Measurements from ENCODE around the gene ALG10B.
"Not testable (repeated sequence)": the region's sequence is repeated elsewhere in the genome, so short reads cannot be mapped to it uniquely, and the experiment has no call there.

Gene ALG10B

GRCh38 chr12:38316391-38317129 is at the start of gene ALG10B:
Gene ALG10B, plus strand, starts transcription at chr12:38316774. Its CDS starts 120 bp downstream, at chr12:38316894.
- Histone ChIP-seq H3K27ac (ENCODE audit: low read depth in 2 of 2, low read length in 2 of 2) (peak within 1 kb of the TSS; percentile 69 to 75), H3K27me3 (ENCODE audit: control insufficient read depth in 2 of 2, insufficient read depth in 2 of 2, low read length in 2 of 2) (no peaks in the 10 kb centered on the region), H3K9ac (ENCODE audit: low read depth in 1 of 2, low read length in 2 of 2) (peak within 1 kb of the TSS; percentile 64 to 71), H3K4me1 (ENCODE audit: control insufficient read depth in 2 of 2, insufficient read depth in 2 of 2, low read length in 2 of 2) (no peaks in the 10 kb centered on the region), H3K9me3 (ENCODE audit: control insufficient read depth in 2 of 2, low read length in 2 of 2) (no peaks in the 10 kb centered on the region), H3K4me3 (ENCODE audit: low read length in 2 of 2) (peak within 1 kb of the TSS; percentile 80), H3K36me3 (ENCODE audit: control insufficient read depth in 2 of 2, insufficient read depth in 2 of 2, low read length in 2 of 2) (no peaks in the 10 kb centered on the region)

DNA sequence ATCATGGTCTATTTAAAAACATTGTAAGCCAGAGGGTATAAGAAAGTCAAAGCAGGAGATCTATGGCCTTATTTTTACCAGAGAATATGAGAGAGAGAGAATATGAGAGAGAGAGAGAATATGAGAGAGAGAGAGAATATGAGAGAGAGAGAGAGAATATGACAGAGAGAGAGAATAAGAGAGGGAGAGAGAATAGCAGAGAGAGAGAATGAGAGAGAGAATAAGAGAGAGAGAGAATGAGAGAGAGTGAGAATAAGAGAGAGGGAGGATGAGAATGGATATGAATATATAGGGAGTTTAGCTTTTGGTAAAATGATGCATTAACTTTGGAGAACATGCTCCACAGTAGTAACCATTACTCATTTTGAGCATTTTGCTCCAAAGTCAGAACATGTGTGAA is 48.0 kb upstream of the ALG10B start:
- Histone ChIP-seq H3K27ac (ENCODE audit: low read depth in 2 of 2, low read length in 2 of 2) (no peak overlapping the region), H3K4me3 (ENCODE audit: low read length in 2 of 2) (no peak overlapping the region), H3K4me1 (ENCODE audit: control insufficient read depth in 2 of 2, insufficient read depth in 2 of 2, low read length in 2 of 2) (no peaks in the 10 kb centered on the region), H3K27me3 (ENCODE audit: control insufficient read depth in 2 of 2, insufficient read depth in 2 of 2, low read length in 2 of 2) (no peaks in the 10 kb centered on the region), H3K9me3 (ENCODE audit: control insufficient read depth in 2 of 2, low read length in 2 of 2) (no peaks in the 10 kb centered on the region), H3K36me3 (ENCODE audit: control insufficient read depth in 2 of 2, insufficient read depth in 2 of 2, low read length in 2 of 2) (no peaks in the 10 kb centered on the region), H3K9ac (ENCODE audit: low read depth in 1 of 2, low read length in 2 of 2) (no peak overlapping the region)

- Histone ChIP-seq H3K4me3 (ENCODE audit: low read length in 2 of 2) (no peak overlapping the region), H3K4me1 (ENCODE audit: control insufficient read depth in 2 of 2, insufficient read depth in 2 of 2, low read length in 2 of 2) (no peaks in the 10 kb centered on the region), H3K27me3 (ENCODE audit: control insufficient read depth in 2 of 2, insufficient read depth in 2 of 2, low read length in 2 of 2) (no peaks in the 10 kb centered on the region), H3K9me3 (ENCODE audit: control insufficient read depth in 2 of 2, low read length in 2 of 2) (no peaks in the 10 kb centered on the region), H3K36me3 (ENCODE audit: control insufficient read depth in 2 of 2, insufficient read depth in 2 of 2, low read length in 2 of 2) (no peaks in the 10 kb centered on the region), H3K27ac (ENCODE audit: low read depth in 2 of 2, low read length in 2 of 2) (no peak overlapping the region), H3K9ac (ENCODE audit: low read depth in 1 of 2, low read length in 2 of 2) (no peak overlapping the region)
These were observed 46.7 kb upstream of the ALG10B start for GRCh38 chr12:38269897-38270296.

DNA sequence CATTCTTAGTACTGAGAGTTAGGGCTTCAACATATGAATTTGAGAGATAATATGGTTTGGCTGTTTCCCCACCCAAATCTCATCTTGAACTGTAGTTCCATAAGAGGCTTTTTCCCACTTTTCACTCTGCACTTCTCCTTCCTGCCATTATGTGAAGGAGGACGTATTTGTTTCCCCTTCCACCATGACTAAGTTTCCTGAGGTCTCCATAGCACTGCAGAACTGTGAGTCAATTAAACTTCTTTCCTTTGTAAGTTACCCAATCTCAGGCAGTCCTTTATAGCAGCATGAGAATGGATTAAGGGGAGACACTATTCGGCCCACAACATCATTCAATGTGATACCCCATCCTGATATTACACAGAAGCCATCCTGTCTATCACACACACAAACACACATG is 36.8 kb upstream of the ALG10B start:
- no peaks in the 10 kb centered on the region for H3K36me3 ChIP-seq (ENCODE audit: control insufficient read depth in 2 of 2, insufficient read depth in 2 of 2, low read length in 2 of 2)
- H3K9ac ChIP-seq (ENCODE audit: low read depth in 1 of 2, low read length in 2 of 2): no peak overlapping the region
- H3K27me3 ChIP-seq (ENCODE audit: control insufficient read depth in 2 of 2, insufficient read depth in 2 of 2, low read length in 2 of 2): no peaks in the 10 kb centered on the region
- H3K27ac ChIP-seq (ENCODE audit: low read depth in 2 of 2, low read length in 2 of 2): no peak overlapping the region
- H3K4me3 ChIP-seq (ENCODE audit: low read length in 2 of 2): no peak overlapping the region
- H3K9me3 ChIP-seq (ENCODE audit: control insufficient read depth in 2 of 2, low read length in 2 of 2): no peaks in the 10 kb centered on the region
- no peaks in the 10 kb centered on the region for H3K4me1 ChIP-seq (ENCODE audit: control insufficient read depth in 2 of 2, insufficient read depth in 2 of 2, low read length in 2 of 2)

- Histone ChIP-seq H3K27ac (ENCODE audit: low read depth in 2 of 2, low read length in 2 of 2) (no peak overlapping the region), H3K4me1 (ENCODE audit: control insufficient read depth in 2 of 2, insufficient read depth in 2 of 2, low read length in 2 of 2) (no peaks in the 10 kb centered on the region), H3K9me3 (ENCODE audit: control insufficient read depth in 2 of 2, low read length in 2 of 2) (no peaks in the 10 kb centered on the region), H3K9ac (ENCODE audit: low read depth in 1 of 2, low read length in 2 of 2) (no peak overlapping the region), H3K27me3 (ENCODE audit: control insufficient read depth in 2 of 2, insufficient read depth in 2 of 2, low read length in 2 of 2) (no peaks in the 10 kb centered on the region), H3K4me3 (ENCODE audit: low read length in 2 of 2) (no peak overlapping the region), H3K36me3 (ENCODE audit: control insufficient read depth in 2 of 2, insufficient read depth in 2 of 2, low read length in 2 of 2) (no peaks in the 10 kb centered on the region)
These were observed 33.7 kb upstream of the ALG10B start for GRCh38 chr12:38282886-38283285.

GRCh38 chr12:38289396-38289795 is 27.2 kb upstream of the ALG10B start:
- H3K36me3 ChIP-seq (ENCODE audit: control insufficient read depth in 2 of 2, insufficient read depth in 2 of 2, low read length in 2 of 2): no peaks in the 10 kb centered on the region
- H3K9ac ChIP-seq (ENCODE audit: low read depth in 1 of 2, low read length in 2 of 2): no peak overlapping the region
- no peaks in the 10 kb centered on the region for H3K9me3 ChIP-seq (ENCODE audit: control insufficient read depth in 2 of 2, low read length in 2 of 2)
- H3K27ac ChIP-seq (ENCODE audit: low read depth in 2 of 2, low read length in 2 of 2): no peak overlapping the region
- no peaks in the 10 kb centered on the region for H3K27me3 ChIP-seq (ENCODE audit: control insufficient read depth in 2 of 2, insufficient read depth in 2 of 2, low read length in 2 of 2)
- H3K4me1 ChIP-seq (ENCODE audit: control insufficient read depth in 2 of 2, insufficient read depth in 2 of 2, low read length in 2 of 2): no peaks in the 10 kb centered on the region
- no peak overlapping the region for H3K4me3 ChIP-seq (ENCODE audit: low read length in 2 of 2)

- Histone ChIP-seq H3K4me3 (ENCODE audit: low read length in 2 of 2) (no peak overlapping the region), H3K36me3 (ENCODE audit: control insufficient read depth in 2 of 2, insufficient read depth in 2 of 2, low read length in 2 of 2) (no peaks in the 10 kb centered on the region), H3K9ac (ENCODE audit: low read depth in 1 of 2, low read length in 2 of 2) (no peak overlapping the region), H3K9me3 (ENCODE audit: control insufficient read depth in 2 of 2, low read length in 2 of 2) (no peaks in the 10 kb centered on the region), H3K27ac (ENCODE audit: low read depth in 2 of 2, low read length in 2 of 2) (no peak overlapping the region), H3K27me3 (ENCODE audit: control insufficient read depth in 2 of 2, insufficient read depth in 2 of 2, low read length in 2 of 2) (no peaks in the 10 kb centered on the region), H3K4me1 (ENCODE audit: control insufficient read depth in 2 of 2, insufficient read depth in 2 of 2, low read length in 2 of 2) (no peaks in the 10 kb centered on the region)
These were observed 25.4 kb upstream of the ALG10B start for GRCh38 chr12:38291160-38291559.

GRCh38 chr12:38302972-38303371 is 13.6 kb upstream of the ALG10B start:
- not testable (repeated sequence) for H3K4me1 ChIP-seq (ENCODE audit: control insufficient read depth in 2 of 2, insufficient read depth in 2 of 2, low read length in 2 of 2); H3K9ac ChIP-seq (ENCODE audit: low read depth in 1 of 2, low read length in 2 of 2); H3K9me3 ChIP-seq (ENCODE audit: control insufficient read depth in 2 of 2, low read length in 2 of 2); H3K27me3 ChIP-seq (ENCODE audit: control insufficient read depth in 2 of 2, insufficient read depth in 2 of 2, low read length in 2 of 2); H3K36me3 ChIP-seq (ENCODE audit: control insufficient read depth in 2 of 2, insufficient read depth in 2 of 2, low read length in 2 of 2); H3K27ac ChIP-seq (ENCODE audit: low read depth in 2 of 2, low read length in 2 of 2); H3K4me3 ChIP-seq (ENCODE audit: low read length in 2 of 2)

- H3K9ac ChIP-seq (ENCODE audit: low read depth in 1 of 2, low read length in 2 of 2); H3K27ac ChIP-seq (ENCODE audit: low read depth in 2 of 2, low read length in 2 of 2); H3K4me3 ChIP-seq (ENCODE audit: low read length in 2 of 2); H3K4me1 ChIP-seq (ENCODE audit: control insufficient read depth in 2 of 2, insufficient read depth in 2 of 2, low read length in 2 of 2); H3K36me3 ChIP-seq (ENCODE audit: control insufficient read depth in 2 of 2, insufficient read depth in 2 of 2, low read length in 2 of 2); H3K9me3 ChIP-seq (ENCODE audit: control insufficient read depth in 2 of 2, low read length in 2 of 2); H3K27me3 ChIP-seq (ENCODE audit: control insufficient read depth in 2 of 2, insufficient read depth in 2 of 2, low read length in 2 of 2): not testable (repeated sequence)
These were observed 5.4 kb downstream of the ALG10B start for GRCh38 chr12:38321966-38322365.

- H3K4me3 ChIP-seq (ENCODE audit: low read length in 2 of 2): no peak overlapping the region
- no peaks in the 10 kb centered on the region for H3K4me1 ChIP-seq (ENCODE audit: control insufficient read depth in 2 of 2, insufficient read depth in 2 of 2, low read length in 2 of 2)
- no peaks in the 10 kb centered on the region for H3K9me3 ChIP-seq (ENCODE audit: control insufficient read depth in 2 of 2, low read length in 2 of 2)
- H3K27me3 ChIP-seq (ENCODE audit: control insufficient read depth in 2 of 2, insufficient read depth in 2 of 2, low read length in 2 of 2): no peaks in the 10 kb centered on the region
- no peak overlapping the region for H3K9ac ChIP-seq (ENCODE audit: low read depth in 1 of 2, low read length in 2 of 2)
- no peaks in the 10 kb centered on the region for H3K36me3 ChIP-seq (ENCODE audit: control insufficient read depth in 2 of 2, insufficient read depth in 2 of 2, low read length in 2 of 2)
- no peak overlapping the region for H3K27ac ChIP-seq (ENCODE audit: low read depth in 2 of 2, low read length in 2 of 2)
These were observed 8.3 kb downstream of the ALG10B start for GRCh38 chr12:38324912-38325311.

Data from mucosa of rectum (tissue), 2 donors.